Middle frontal gyrus (tissue), 1 donor: Measurements from ENCODE around the gene RETN.

Experiments used
- DNase-seq: peaks from one replicate; pipeline ENCODE4 v3.0.0-alpha.2; 2015; ENCODE audit warnings: low spot score; ENCODE audit errors: extremely low spot score

The RETN gene

DNA sequence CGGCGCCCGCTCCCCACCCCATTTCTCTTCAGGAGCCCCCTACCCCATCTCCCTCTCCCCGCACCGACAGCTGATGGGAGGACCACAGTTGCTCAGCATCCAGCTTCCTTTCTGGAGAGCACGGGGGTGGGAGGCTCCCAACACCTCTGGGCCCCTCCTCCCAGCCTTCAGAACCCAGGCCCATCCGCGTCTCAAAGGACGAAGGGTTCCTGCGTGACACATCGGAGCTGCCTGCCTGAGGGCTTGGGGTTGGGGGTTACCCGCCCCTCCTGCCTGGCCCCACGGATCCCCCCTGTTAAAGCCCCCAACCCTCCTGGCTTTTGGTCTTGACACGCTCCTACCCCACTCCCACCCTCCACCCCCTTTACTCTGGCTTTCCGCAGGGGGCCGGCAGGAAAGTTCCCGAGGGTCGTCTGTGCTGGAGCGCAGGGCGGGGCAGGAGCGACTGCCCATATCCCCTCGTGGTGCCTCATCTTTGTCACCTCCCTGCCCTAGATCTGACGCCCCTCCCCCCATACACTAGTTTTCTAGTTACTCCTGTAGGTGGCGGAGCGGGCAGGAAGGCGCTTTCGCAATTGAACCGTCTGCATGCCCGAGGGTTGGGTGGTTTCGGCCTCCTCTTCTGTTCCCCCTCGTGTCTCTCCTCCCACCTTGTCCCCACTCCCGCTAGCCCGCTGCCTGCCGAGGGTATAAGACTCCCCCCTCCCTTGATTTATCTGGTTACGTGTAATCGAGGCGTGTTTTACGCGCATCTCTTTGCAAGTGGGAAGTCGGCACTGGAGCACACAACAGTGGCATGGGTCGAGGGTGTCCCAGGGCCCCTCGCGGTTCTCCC lies 12.7 kb downstream of the RETN start:
- no peak for DNase-seq

DNA sequence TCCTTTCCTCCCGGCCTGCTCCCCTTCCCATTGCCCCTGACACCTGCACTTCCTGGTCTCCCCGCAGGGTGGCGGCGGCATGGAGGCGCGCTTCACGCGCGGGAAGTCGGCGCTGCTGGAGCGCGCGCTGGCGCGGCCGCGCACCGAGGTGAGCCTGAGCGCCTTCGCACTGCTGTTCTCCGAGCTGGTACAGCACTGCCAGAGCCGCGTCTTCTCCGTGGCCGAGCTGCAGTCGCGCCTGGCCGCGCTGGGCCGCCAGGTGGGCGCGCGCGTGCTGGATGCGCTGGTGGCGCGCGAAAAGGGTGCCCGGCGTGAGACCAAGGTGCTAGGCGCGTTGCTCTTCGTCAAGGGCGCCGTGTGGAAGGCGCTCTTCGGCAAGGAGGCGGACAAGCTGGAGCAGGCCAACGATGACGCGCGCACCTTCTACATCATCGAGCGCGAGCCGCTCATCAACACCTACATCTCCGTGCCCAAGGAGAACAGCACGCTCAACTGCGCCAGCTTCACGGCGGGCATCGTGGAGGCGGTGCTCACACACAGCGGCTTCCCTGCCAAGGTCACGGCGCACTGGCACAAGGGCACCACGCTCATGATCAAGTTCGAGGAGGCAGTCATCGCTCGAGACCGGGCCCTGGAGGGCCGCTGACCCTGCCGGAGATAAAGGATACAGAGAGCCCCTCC lies 13.5 kb downstream of the RETN start:
- DNase-seq = no peak

DNA sequence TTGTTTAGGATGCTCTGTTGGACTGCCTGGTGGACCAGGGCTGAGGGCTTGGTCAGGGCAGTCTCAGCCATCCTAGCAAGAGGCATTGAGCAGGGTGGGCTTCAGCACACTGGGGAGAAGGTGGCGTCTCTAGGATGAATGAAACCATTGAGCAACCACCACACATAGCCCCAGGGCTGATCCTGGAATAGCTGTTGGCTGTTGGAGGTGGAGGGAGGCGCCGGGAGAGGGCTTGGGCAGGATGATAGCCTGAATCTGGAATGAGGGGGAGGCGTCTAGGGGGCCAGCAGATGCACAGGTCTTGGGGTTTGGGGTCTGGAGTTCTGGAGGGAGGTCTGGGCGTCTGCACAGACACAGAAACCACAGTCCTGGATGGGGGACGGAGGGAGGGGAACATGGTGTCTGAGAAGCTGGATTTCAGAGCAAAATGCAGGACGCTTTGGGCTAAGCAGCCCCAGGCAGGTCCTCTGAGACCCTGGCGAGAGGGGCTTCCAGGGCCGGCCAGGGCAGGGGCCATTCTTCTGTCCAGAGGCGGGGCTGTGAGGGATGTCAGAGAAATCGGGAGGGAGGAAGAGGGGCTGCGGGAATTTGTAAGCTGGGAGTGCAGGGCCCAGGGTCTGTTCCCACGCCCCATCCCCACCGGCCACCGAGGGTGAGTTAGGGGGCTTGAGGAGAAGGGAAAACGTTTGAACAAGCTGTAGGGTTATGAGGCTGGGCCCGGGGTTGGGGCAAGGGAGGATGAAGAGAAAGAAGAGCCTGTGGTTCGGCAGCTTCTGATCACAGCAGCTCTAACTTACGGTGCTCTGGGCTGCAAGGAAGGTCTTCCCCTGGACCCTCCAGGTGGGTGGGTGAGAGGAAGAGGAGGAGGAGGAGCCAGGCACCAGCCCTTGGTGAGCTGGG lies 16.9 kb downstream of the RETN start:
- no peak for DNase-seq

DNA sequence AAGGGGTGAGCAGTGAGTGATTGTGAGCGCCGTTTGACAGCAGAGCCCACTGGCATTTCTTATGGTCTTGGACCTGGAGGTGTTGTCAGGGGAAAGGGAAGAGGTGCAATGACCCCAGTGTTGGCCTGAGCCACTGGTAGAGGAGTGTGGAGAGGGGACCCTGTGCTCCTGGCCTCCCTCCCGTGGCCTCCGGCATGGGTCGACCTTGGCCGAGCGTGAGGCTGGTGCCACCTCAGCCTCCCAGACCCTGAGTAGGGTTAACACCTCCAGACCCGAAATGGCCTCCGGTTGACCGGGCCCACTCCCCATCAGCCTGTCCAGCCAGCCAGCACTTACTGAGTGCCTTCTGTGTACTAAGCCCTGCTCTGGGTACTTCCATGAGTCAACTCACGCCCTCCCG lies 18.3 kb downstream of the RETN start:
- DNase-seq = no peak

DNA sequence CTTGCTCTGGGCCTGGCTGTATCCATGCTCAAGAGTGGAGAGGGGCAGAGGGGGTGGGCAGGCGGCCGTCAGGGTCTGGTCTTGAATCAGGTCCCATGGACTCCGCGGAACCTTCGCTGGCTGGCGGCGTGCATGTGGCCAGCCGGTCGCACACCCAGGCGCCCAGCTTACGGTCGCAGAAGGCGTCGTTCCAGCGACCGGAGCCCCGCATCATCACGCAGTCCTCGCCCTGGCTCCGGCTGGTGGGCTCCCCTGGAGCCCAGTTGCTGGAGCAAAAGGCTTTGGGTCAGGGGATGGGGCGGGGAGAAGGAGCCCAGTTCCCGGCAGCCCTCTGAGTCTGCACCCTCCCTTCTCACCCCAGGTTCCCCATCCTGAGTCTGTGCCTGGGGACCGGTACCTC lies 20.3 kb downstream of the RETN start:
- DNase-seq = no peak

DNA sequence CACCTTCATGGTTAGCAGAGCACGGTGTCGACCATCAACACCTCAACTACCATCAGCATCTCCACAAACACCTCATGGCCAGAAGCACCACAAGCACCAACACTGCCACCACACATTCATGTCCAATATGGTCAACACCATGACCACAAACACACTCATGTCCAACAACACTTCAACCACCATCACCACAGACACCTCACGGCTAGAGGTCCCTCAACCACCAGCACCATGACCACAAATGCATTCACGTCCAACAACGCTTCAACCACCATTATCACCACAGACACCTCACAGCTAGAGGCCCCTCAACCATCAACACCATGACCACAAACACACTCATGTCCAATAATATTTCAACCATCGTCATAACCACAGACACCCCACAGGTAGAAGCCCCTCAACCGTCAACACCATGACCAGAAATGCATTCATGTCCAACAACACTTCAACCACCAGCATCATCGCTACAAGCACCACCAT lies 22.0 kb downstream of the RETN start:
- no peak for DNase-seq

DNA sequence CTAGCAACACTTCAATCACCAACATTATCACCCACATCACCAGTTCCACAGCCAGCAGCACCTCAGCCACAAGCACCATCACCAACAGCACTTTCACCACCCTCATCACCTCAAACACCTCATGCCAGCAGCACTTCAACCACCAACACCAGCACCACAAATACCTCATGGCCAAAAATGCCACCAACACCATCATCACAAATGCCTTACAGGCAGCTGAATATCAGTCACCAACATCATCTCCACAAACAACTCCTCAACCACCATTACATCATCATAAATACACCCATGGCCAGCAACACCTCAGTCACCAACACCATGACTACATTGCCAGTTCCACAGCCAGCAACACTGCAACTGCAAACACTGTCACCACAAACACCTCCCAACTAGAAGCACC lies 22.6 kb downstream of the RETN start:
- no peak for DNase-seq

DNA sequence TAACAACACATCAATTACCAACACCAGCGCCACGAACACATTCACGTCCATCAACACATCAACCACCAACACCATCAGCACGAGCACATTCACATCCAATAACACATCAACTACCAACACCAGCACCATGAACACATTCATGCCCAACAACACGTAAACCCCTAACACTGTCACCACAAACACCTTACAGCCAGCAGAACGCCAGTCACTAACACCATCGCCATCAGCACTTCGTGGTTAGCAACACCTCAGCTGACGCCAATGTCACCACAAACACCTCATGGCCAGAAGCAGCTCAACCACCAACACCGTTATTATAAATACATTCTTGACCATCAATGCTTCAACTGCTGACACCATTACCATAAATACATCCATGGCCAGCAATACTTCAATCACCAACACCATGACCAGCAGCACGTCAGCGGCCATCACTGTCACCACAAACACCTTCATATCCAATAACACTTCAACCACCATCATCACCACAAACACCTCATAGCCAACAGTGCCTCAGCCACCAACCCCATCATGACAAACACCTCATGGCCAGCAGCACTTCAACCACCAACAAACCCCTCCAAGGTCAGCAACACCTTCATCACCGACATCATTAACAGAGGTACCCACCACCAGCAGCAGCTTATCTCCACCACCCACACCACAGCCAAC lies 23.7 kb downstream of the RETN start:
- DNase-seq = no peak

DNA sequence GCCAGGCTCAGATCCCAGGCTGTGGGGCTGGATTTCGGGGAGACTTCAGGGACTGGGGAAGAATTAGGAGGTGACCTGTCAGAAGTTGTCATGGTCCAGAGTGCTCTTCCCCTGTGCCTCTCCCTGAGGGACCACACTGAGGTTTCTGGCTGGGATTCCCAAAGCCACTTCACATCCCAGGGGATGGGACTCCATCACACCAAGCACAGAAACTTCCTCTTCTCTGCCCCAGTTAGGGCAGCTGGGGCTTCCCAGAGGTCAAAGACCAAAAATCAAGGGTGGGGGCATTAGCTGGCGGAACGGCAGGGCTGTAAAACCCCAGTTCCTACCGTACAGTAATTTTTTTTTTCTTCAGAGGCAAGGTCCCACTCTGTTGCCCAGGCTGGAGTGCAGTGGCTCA lies 25.6 kb downstream of the RETN start:
- DNase-seq = no peak

DNA sequence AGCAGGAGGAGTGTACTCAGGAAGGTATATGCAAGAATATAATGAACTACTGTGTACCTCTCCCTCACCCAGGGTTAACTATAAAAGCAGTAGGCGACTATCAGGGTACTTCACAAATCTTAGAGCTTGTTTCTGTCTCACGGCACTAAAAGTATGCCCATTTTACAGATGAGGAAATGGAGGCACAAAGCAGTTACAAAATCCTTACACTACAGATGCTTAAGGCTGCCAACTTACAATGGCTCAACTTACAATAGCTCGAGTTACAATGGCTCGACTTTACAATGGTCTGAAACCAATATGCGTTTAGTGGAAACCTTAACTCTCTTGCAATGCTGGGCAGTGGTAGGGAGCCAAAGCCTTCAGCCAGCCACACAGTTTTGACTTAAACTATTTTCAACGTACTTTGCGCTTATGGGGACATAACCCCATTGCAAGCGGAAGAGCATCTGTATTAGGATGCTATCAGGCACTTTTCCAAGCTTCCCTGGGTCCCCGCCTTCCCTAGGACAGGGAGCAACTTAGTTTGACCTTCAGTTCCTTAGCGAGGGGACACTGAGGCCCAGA lies 29.0 kb downstream of the RETN start:
- DNase-seq = no peak

DNA sequence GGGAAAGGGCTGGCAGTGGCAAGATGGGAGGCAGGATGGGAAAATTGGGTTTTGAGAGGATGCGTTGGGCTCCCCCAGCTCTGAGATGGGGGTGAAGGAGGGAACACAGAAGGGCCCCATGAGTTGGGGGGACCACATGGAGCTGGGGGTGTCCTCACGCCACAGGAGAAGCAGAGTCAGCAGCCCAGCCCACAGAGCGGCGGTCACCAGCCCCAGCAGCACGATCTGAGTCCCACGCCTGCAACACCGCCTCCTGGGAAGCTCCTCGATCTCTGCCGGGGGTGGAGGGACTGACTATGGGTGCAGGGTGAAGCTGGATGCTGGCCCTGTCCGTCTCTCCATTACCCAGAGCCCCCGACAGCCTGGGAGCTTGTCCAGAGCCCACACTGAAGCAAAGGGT lies 29.7 kb downstream of the RETN start:
- DNase-seq = no peak

DNA sequence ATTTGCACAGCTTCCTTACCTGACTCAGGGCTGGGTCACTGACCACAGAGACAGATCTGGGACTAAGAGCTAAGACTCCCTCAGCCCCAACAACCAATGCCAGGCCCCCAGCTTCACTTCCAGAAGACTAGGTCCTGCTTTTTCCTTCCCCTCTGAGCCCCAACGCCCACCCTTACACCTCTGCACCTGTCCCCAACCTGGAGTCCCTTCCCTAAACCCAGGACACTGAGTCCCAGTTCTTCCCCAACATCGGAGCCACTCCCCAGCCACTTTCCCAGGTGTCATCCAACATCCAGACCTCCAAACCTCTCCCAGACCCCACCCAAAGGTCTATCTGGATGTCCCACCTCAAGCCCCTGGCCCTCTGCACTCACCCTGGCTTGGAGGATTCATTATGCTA lies 30.2 kb downstream of the RETN start:
- DNase-seq = no peak

DNA sequence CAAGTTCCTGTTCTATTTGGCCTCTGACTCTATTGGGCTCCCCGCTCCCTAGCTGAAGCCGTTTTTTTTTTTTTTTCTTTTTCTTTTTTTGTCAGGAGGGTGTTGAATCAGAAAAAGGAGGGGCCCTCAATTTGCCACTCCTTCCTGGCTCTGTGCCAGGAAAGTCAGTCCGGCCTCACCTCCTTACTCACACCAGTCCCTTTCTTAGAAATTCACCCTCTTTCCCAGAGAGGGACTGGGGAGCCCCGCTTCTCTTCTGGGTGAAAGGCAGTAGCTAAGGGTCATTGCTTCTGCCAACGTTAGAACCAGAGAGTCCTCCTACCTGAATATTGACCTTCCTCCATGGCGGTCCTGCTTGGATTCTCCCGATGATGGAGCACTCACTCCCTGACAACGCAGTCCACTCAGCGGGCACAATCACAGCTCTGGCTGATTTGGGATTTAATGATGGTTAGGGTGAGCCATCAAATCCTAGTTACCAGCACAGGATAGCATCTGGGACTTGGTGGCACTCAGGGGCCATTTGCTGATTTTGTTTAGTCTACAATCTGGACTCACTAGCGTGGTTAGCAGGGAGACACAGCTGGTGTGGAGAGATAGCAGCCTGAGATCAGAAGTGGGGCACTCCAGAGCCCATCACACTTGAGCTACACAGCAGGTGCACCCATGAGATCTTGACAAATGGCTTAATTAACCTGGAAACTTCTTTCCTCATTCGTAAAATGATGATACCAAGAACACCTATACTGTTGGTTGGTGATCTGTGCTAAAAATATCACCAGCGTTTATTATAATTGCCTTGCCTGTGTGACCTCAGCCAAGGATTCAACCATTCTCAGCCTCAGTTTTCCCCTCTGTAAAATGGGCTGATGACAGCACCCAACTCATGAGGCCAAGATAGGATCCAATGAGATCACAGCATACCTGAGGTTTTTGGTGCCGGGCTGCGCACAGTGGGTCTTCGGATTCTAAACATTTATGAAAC lies 30.9 kb downstream of the RETN start:
- no peak for DNase-seq

DNA sequence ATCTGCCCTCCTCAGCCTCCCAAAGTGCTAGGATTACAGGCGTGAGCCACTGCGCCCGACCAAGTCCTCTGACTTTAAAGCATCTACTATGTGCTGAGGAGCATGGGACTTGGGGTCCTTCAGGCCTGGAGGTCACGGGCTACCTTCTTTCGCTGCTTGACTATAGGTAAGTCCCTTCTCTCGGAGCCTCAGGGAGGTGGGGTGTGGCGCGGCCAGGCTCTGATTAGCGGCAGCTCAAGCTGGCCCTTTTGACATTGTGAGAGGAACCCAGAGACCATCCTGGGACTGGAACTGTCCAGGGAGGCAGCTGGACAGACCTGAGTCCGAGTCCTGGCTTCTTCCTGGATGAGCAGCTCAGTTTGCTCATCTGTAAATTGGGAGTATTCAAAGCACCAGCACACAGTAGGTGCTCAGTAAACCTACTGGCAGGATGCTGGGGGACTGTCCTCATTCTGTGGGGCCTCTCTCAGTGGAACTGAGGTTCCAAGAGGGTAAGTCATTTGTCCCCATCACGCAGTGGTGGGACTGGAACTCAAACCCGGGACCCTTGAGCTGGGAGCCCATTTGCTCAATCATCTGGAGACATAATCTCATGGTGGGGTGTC lies 32.3 kb downstream of the RETN start:
- no peak for DNase-seq

DNA sequence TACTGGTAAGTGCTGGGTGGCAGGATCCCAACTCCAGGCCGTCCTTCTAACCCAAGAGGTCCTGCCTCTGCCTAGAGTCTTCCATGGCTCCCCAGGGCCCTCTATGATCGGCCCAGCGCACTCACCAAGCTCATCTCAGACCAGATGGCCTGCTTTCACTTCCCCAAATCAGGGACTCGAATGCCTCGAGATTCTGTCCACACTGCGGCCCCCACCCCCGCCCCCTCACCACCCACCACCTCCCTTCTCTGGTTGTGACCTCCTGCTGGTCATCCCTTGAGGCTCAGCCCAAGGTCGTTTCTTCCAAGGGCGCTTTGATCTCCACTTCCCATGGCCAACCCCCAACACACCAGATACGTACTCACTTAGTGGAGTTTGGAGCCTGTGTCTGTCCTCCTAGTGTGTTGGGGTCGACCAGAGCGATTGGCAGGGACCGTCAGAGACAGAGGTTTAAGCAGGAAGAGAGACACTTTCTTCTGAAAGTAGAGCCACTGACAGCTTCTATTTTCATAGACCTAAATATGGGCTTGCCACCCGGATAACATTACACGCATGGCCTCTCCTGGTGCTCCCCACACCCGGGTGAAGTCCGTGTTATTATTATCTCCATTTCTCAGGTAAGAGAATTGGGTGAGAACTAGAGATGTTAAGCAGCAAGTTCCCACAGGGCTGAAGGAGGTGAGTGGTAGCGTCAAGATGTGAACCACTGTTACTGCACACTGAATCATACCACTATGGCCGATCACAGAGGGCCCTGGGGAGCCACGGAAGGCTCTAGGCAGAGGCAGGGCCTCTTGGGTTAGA lies 33.0 kb downstream of the RETN start, which contains the start of gene FCER2:
TSS of gene FCER2 (minus strand) at position 478 of the 804 bp plus-strand sequence. CDS start 2,371 bp downstream, outside the sequence.
- no peak for DNase-seq

DNA sequence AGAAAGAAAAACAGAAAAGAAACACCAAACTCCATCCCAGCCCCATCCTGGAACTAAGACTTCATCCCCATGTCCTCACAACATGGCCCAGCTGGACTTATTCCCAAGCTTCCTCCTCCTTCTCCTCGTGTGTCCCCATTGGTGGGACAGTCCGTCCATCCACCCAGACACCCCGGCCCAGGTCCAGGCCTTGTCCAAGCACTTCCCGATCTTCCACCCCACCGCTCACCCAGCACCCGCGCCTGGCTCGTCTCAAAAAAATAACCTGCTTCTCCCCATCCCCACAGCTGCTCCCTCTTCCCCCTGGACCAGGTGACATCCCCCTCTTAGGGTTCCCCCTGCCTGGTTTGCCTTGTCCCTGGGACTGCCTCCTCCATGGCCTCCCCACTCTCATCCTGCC lies 34.5 kb downstream of the RETN start:
- no peak for DNase-seq

DNA sequence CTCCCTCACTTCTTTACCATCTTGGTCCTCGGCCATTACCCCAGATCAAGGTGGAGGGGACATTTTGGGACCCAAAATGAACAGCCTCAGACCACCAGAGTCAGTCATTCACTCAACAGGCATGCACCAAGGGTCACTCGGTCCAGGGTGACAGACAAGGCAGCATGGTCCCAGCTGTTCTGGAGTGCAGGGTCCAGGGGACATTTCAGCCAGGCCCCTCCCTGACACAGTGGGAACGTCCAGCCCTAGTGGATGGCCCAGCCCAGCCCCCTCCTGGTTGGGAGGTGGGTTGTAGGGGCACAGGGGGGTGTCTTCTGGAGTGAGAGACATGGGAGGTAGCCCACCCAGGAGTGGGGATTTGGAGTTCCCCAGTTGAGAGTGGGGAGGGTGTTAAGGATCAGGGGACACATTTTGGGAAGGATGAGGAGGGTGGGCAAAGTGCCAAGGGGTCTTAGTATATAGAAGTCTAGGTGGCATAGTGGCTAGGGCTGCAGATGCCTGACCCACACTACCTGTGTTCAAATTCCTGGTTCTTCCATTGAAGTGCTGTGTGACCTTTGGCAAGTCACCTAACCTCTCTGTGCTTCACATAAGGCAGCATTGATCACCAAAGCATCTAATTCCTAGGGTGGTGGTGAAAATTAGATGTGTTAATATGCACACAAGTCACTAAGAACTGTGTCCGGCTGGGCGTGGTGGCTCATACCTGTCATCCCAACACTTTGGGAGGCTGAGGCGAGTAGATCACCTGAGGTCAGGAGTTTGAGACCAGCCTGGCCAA lies 35.6 kb downstream of the RETN start:
- DNase-seq = no peak
